CD4-positive, alpha-beta T cell treated with Interleukin-2 at 100 ng/mL for 4 hours (primary cell): ENCODE results near the gene HMCN1.
"Not testable (repeated sequence)": the region's sequence is repeated elsewhere in the genome, so short reads cannot be mapped to it uniquely, and the experiment has no call there.

Experiments used
- DNase-seq: peaks from one replicate; pipeline ENCODE4 v3.0.0-alpha.2; 2020; ENCODE audit warnings: low spot score

HMCN1 gene

GRCh38 chr1:185853739-185854138, 119.5 kb downstream of the HMCN1 start:
- DNase-seq: no peak

- no peak for DNase-seq
Observed at GRCh38 chr1:185856482-185856881, 122.3 kb downstream of the HMCN1 start.

- no peak for DNase-seq
Observed at GRCh38 chr1:185857442-185857841, 123.3 kb downstream of the HMCN1 start.

- DNase-seq: no peak
Observed at GRCh38 chr1:185860311-185860710, 126.1 kb downstream of the HMCN1 start.

- DNase-seq: no peak
Observed at GRCh38 chr1:185860859-185861258, 126.7 kb downstream of the HMCN1 start.

- no peak for DNase-seq
Observed at GRCh38 chr1:185861630-185862029, 127.4 kb downstream of the HMCN1 start.

- DNase-seq: no peak
Observed at GRCh38 chr1:185862235-185862634, 128.0 kb downstream of the HMCN1 start.

- no peak for DNase-seq
Observed at GRCh38 chr1:185864331-185864730, 130.1 kb downstream of the HMCN1 start.

- DNase-seq: no peak
Observed at GRCh38 chr1:185864889-185865517, 130.8 kb downstream of the HMCN1 start.

GRCh38 chr1:185869590-185869989, 135.4 kb downstream of the HMCN1 start:
- no peak for DNase-seq

- DNase-seq: no peak
Observed at GRCh38 chr1:185871627-185872150, 137.5 kb downstream of the HMCN1 start.

GRCh38 chr1:185874246-185874645, 140.1 kb downstream of the HMCN1 start:
- DNase-seq: no peak

GRCh38 chr1:185880330-185880729, 146.1 kb downstream of the HMCN1 start:
- no peak for DNase-seq

- DNase-seq: no peak
Observed at GRCh38 chr1:185880779-185881333, 146.7 kb downstream of the HMCN1 start.

GRCh38 chr1:185886046-185886445, 151.9 kb downstream of the HMCN1 start:
- DNase-seq: no peak

GRCh38 chr1:185886671-185887070, 152.5 kb downstream of the HMCN1 start:
- no peak for DNase-seq

- DNase-seq: not testable (repeated sequence)
Observed at GRCh38 chr1:185892831-185893403, 158.7 kb downstream of the HMCN1 start.

- DNase-seq: no peak
Observed at GRCh38 chr1:185894791-185895190, 160.6 kb downstream of the HMCN1 start.

- no peak for DNase-seq
Observed at GRCh38 chr1:185895208-185895900, 161.2 kb downstream of the HMCN1 start.

GRCh38 chr1:185896863-185897262, 162.7 kb downstream of the HMCN1 start:
- no peak for DNase-seq

- DNase-seq: no peak
Observed at GRCh38 chr1:185906186-185906585, 172.0 kb downstream of the HMCN1 start.

- no peak for DNase-seq
Observed at GRCh38 chr1:185907246-185907645, 173.1 kb downstream of the HMCN1 start.

- no peak for DNase-seq
Observed at GRCh38 chr1:185911978-185912377, 177.8 kb downstream of the HMCN1 start.
